Measurements from ENCODE around the gene LASP1. TPM values are rescaled to one million over a fixed set of nuclear protein-coding genes. Genes with fewer than 3 reads are reported as not detected.

Gene LASP1
- total RNA-seq, 1 experiment from 2014 or later: 106 TPM

- H3K79me2 ChIP-seq (ENCODE audit: low read length): peaks cover 59% of the 10 kb centered on the region
- H3K9me2 ChIP-seq (replicated peaks; ENCODE audit: low read length): no peaks in the 10 kb centered on the region
- H4K20me1 ChIP-seq (ENCODE audit: low read length): no peaks in the 10 kb centered on the region
- DNase-seq (no peak), ATAC-seq (no peak)
- peaks cover 6% of the 10 kb centered on the region for H3K4me1 ChIP-seq (ENCODE audit: insufficient read depth, low read length)
- TF ChIP-seq CTCF (conservative IDR thresholded peaks at IDR 0.05; ENCODE audit: low read depth, low read length) (no peak), EZH2phosphoT487 (IDR thresholded peaks at IDR 0.05; ENCODE audit: borderline replicate concordance, low read length) (no peak), EZH2 (IDR thresholded peaks at IDR 0.05; ENCODE audit: low read length, unreplicated experiment) (no peak)
- no peak overlapping the region for H3K4me3 ChIP-seq (ENCODE audit: low read length)
- intact Hi-C loops (cut with micrococcal nuclease): no loop called here
- no peak overlapping the region for H2AFZ ChIP-seq (ENCODE audit: low read length)
- no peaks in the 10 kb centered on the region for H3K27me3 ChIP-seq (ENCODE audit: low read length)
- CTCF ChIA-PET: no interaction called here
- H3K9ac ChIP-seq (ENCODE audit: low read length): no peak overlapping the region
- POLR2A ChIA-PET (ENCODE audit: unreplicated experiment): no interaction called here
- H3K27ac ChIP-seq (ENCODE audit: low read length): no peak overlapping the region
- no peak overlapping the region for H3K4me2 ChIP-seq (ENCODE audit: low read length)
- H3K9me3 ChIP-seq (ENCODE audit: low read length): no peaks in the 10 kb centered on the region
- BruUV-seq (replicated peaks): no TSS peak
- no peaks in the 10 kb centered on the region for H3F3A ChIP-seq (ENCODE audit: low read length, unreplicated experiment)
- H3K36me3 ChIP-seq (ENCODE audit: low read depth, low read length): peaks cover 10% of the 10 kb centered on the region; the same call in 1 of the 2 replicates
Measured at GRCh38 chr17:38885728-38886642, 16.1 kb downstream of the LASP1 start.

- DNase-seq: no peak
- ChIA-PET POLR2A (ENCODE audit: unreplicated experiment) (no interaction called here), CTCF (no interaction called here)
- ATAC-seq: no peak
- H3K4me3 ChIP-seq (ENCODE audit: low read length): no peak overlapping the region
- no peaks in the 10 kb centered on the region for H3F3A ChIP-seq (ENCODE audit: low read length, unreplicated experiment)
- intact Hi-C loops (cut with micrococcal nuclease): no loop called here
- no peak for TF ChIP-seq EZH2phosphoT487 (IDR thresholded peaks at IDR 0.05; ENCODE audit: borderline replicate concordance, low read length)
- no peak for TF ChIP-seq EZH2 (IDR thresholded peaks at IDR 0.05; ENCODE audit: low read length, unreplicated experiment)
- no peak for TF ChIP-seq CTCF (conservative IDR thresholded peaks at IDR 0.05; ENCODE audit: low read depth, low read length)
- H3K9me3 ChIP-seq (ENCODE audit: low read length): no peaks in the 10 kb centered on the region
- peaks cover 52% of the 10 kb centered on the region for H3K79me2 ChIP-seq (ENCODE audit: low read length)
- no peak overlapping the region for H3K4me2 ChIP-seq (ENCODE audit: low read length)
- no peaks in the 10 kb centered on the region; the same call in 1 of the 2 replicates for H3K4me1 ChIP-seq (ENCODE audit: insufficient read depth, low read length)
- no TSS peak for BruUV-seq (replicated peaks)
- H2AFZ ChIP-seq (ENCODE audit: low read length): no peak overlapping the region
- H3K27ac ChIP-seq (ENCODE audit: low read length): no peak overlapping the region
- H3K9ac ChIP-seq (ENCODE audit: low read length): no peak overlapping the region
- H3K9me2 ChIP-seq (replicated peaks; ENCODE audit: low read length): no peaks in the 10 kb centered on the region
- H4K20me1 ChIP-seq (ENCODE audit: low read length): no peaks in the 10 kb centered on the region
- H3K36me3 ChIP-seq (ENCODE audit: low read depth, low read length): peaks cover 4% of the 10 kb centered on the region; the same call in 1 of the 2 replicates
- H3K27me3 ChIP-seq (ENCODE audit: low read length): no peaks in the 10 kb centered on the region
Measured at GRCh38 chr17:38886643-38887010, 16.8 kb downstream of the LASP1 start.

GRCh38 chr17:38888842-38889241 is 19.0 kb downstream of the LASP1 start:
- ChIA-PET POLR2A (ENCODE audit: unreplicated experiment) (interaction anchor here (0.6 kb wide), 1 partner anchor 18 kb away, joined by 15 read pairs; no protein-coding TSS in a partner anchor), CTCF (no interaction called here)
- H3K4me1 ChIP-seq (ENCODE audit: insufficient read depth, low read length): no peaks in the 10 kb centered on the region

More at GRCh38 chr17:38888842-38889241, 19.0 kb downstream of the LASP1 start:
- Histone ChIP-seq H3K9me2 (replicated peaks; ENCODE audit: low read length) (no peaks in the 10 kb centered on the region), H3K4me3 (ENCODE audit: low read length) (no peak overlapping the region), H3K4me2 (ENCODE audit: low read length) (no peak overlapping the region), H3K36me3 (ENCODE audit: low read depth, low read length) (no peaks in the 10 kb centered on the region; the same call in 1 of the 2 replicates), H3K79me2 (ENCODE audit: low read length) (peaks cover 30% of the 10 kb centered on the region), H4K20me1 (ENCODE audit: low read length) (no peaks in the 10 kb centered on the region), H3K27ac (ENCODE audit: low read length) (no peak overlapping the region), H3K9ac (ENCODE audit: low read length) (no peak overlapping the region), H2AFZ (ENCODE audit: low read length) (no peak overlapping the region), H3F3A (ENCODE audit: low read length, unreplicated experiment) (no peaks in the 10 kb centered on the region), H3K27me3 (ENCODE audit: low read length) (no peaks in the 10 kb centered on the region), H3K9me3 (ENCODE audit: low read length) (no peaks in the 10 kb centered on the region)
- BruUV-seq (replicated peaks): no TSS peak
- DNase-seq (no peak), ATAC-seq (no peak)
- intact Hi-C loops (cut with micrococcal nuclease): no loop called here
- TF ChIP-seq CTCF (conservative IDR thresholded peaks at IDR 0.05; ENCODE audit: low read depth, low read length) (no peak), EZH2 (IDR thresholded peaks at IDR 0.05; ENCODE audit: low read length, unreplicated experiment) (no peak), EZH2phosphoT487 (IDR thresholded peaks at IDR 0.05; ENCODE audit: borderline replicate concordance, low read length) (no peak)
